ENCODE measurements around the gene RAB2B. TPM values are rescaled to one million over a fixed set of nuclear protein-coding genes. Genes with fewer than 3 reads are reported as not detected.

RAB2B gene
- total RNA-seq, 3 donors from 2014 or later (not counting 1 experiment from before 2014, with no cell fraction given) = 43.3 to 64.7 (median 50.9) TPM

GRCh38 chr14:21428930-21429329 is 47.8 kb downstream of the RAB2B start:
- Histone ChIP-seq H3K27me3 (ENCODE audit: control insufficient read depth, insufficient read depth, low read length) (no peaks in the 10 kb centered on the region), H3K4me3 (ENCODE audit: low read length) (no peak overlapping the region), H3K27ac (ENCODE audit: low read length) (no peak overlapping the region), H3K36me3 (ENCODE audit: control insufficient read depth, insufficient read depth, low read length) (peaks cover 70% of the 10 kb centered on the region), H3K4me1 (ENCODE audit: control insufficient read depth, insufficient read depth, low read length) (no peaks in the 10 kb centered on the region), H3K9me3 (ENCODE audit: control insufficient read depth, insufficient read depth, low read length) (no peaks in the 10 kb centered on the region)
- 100% methylated on average over 2 of the region's 4 CpGs for whole genome bisulfite sequencing (ENCODE audit: insufficient coverage)
- intact Hi-C loops (cut with micrococcal nuclease) = no loop called here
- Mint-ChIP-seq H3K4me3 (no peak overlapping the region), H3K36me3 (peaks cover 26% of the 10 kb centered on the region), H3K4me1 (peaks cover 0 to 18% of the 10 kb centered on the region in 2 donors), H3K27me3 (ENCODE audit: low read depth in 2 of 2) (no peaks in the 10 kb centered on the region), H3K9me3 (no peaks in the 10 kb centered on the region), H3K27ac (no peak overlapping the region)
- no peak for DNase-seq
- no peak for TF ChIP-seq CTCF (IDR thresholded peaks at IDR 0.05)
- ATAC-seq = no peak

- Mint-ChIP-seq H3K4me1 (peaks cover 1 to 7% of the 10 kb centered on the region in 2 donors), H3K4me3 (no peak overlapping the region), H3K9me3 (no peaks in the 10 kb centered on the region), H3K36me3 (peaks cover 26% of the 10 kb centered on the region), H3K27ac (no peak overlapping the region), H3K27me3 (ENCODE audit: low read depth in 2 of 2) (no peaks in the 10 kb centered on the region)
- no peaks in the 10 kb centered on the region for H3K4me1 ChIP-seq (ENCODE audit: control insufficient read depth, insufficient read depth, low read length)
- WGBS (ENCODE audit: insufficient coverage) = 100% methylated on average over 1 of the region's 1 CpG
- intact Hi-C loops (cut with micrococcal nuclease) = no loop called here
- no peaks in the 10 kb centered on the region for H3K27me3 ChIP-seq (ENCODE audit: control insufficient read depth, insufficient read depth, low read length)
- no peak for TF ChIP-seq CTCF (IDR thresholded peaks at IDR 0.05)
- peaks cover 86% of the 10 kb centered on the region for H3K36me3 ChIP-seq (ENCODE audit: control insufficient read depth, insufficient read depth, low read length)
- DNase-seq = no peak
- ATAC-seq = no peak
- no peak overlapping the region for H3K4me3 ChIP-seq (ENCODE audit: low read length)
- no peaks in the 10 kb centered on the region for H3K9me3 ChIP-seq (ENCODE audit: control insufficient read depth, insufficient read depth, low read length)
- H3K27ac ChIP-seq (ENCODE audit: low read length) = no peak overlapping the region
Observed at GRCh38 chr14:21426692-21427091, 50.1 kb downstream of the RAB2B start.

GRCh38 chr14:21419528-21419927 is 57.2 kb downstream of the RAB2B start:
- no peaks in the 10 kb centered on the region for H3K4me1 ChIP-seq (ENCODE audit: control insufficient read depth, insufficient read depth, low read length)
- no peak for TF ChIP-seq CTCF (IDR thresholded peaks at IDR 0.05)
- no peak for DNase-seq
- Mint-ChIP-seq H3K4me1 (peaks cover 0 to 6% of the 10 kb centered on the region in 2 donors), H3K27me3 (ENCODE audit: low read depth in 2 of 2) (no peaks in the 10 kb centered on the region), H3K27ac (no peak overlapping the region), H3K9me3 (no peaks in the 10 kb centered on the region), H3K36me3 (peaks cover 4% of the 10 kb centered on the region), H3K4me3 (no peak overlapping the region)
- no peak overlapping the region for H3K27ac ChIP-seq (ENCODE audit: low read length)
- no peaks in the 10 kb centered on the region for H3K27me3 ChIP-seq (ENCODE audit: control insufficient read depth, insufficient read depth, low read length)
- WGBS (ENCODE audit: insufficient coverage) = 93% methylated on average over 5 of the region's 5 CpGs
- no peak for ATAC-seq
- intact Hi-C loops (cut with micrococcal nuclease) = no loop called here
- no peaks in the 10 kb centered on the region for H3K9me3 ChIP-seq (ENCODE audit: control insufficient read depth, insufficient read depth, low read length)
- H3K36me3 ChIP-seq (ENCODE audit: control insufficient read depth, insufficient read depth, low read length) = peaks cover 63% of the 10 kb centered on the region
- no peak overlapping the region for H3K4me3 ChIP-seq (ENCODE audit: low read length)

- intact Hi-C loops (cut with micrococcal nuclease) = no loop called here
- Mint-ChIP-seq H3K27me3 (ENCODE audit: low read depth in 2 of 2) (no peaks in the 10 kb centered on the region), H3K4me3 (no peak overlapping the region), H3K9me3 (no peaks in the 10 kb centered on the region), H3K36me3 (peaks cover 19% of the 10 kb centered on the region), H3K27ac (no peak overlapping the region), H3K4me1 (no peaks in the 10 kb centered on the region)
- Histone ChIP-seq H3K36me3 (ENCODE audit: control insufficient read depth, insufficient read depth, low read length) (peaks cover 69% of the 10 kb centered on the region), H3K27ac (ENCODE audit: low read length) (no peak overlapping the region), H3K4me3 (ENCODE audit: low read length) (no peak overlapping the region), H3K4me1 (ENCODE audit: control insufficient read depth, insufficient read depth, low read length) (no peaks in the 10 kb centered on the region), H3K27me3 (ENCODE audit: control insufficient read depth, insufficient read depth, low read length) (no peaks in the 10 kb centered on the region), H3K9me3 (ENCODE audit: control insufficient read depth, insufficient read depth, low read length) (no peaks in the 10 kb centered on the region)
- no peak for TF ChIP-seq CTCF (IDR thresholded peaks at IDR 0.05)
- ATAC-seq (no peak), DNase-seq (no peak)
- 98% methylated on average over 3 of the region's 4 CpGs for WGBS (ENCODE audit: insufficient coverage)
Observed at GRCh38 chr14:21415329-21415728, 61.4 kb downstream of the RAB2B start.
